Activated CD4-positive, alpha-beta T cell treated with anti-CD3 and anti-CD28 coated beads for 1 hour (primary cell): Measurements from ENCODE around the gene MTHFD1L.
"Not testable (repeated sequence)": the region's sequence is repeated elsewhere in the genome, so short reads cannot be mapped to it uniquely, and the experiment has no call there.

Source experiments
- DNase-seq: peaks from one replicate; pipeline ENCODE4 v3.0.0-alpha.2; 2020

MTHFD1L gene

DNA sequence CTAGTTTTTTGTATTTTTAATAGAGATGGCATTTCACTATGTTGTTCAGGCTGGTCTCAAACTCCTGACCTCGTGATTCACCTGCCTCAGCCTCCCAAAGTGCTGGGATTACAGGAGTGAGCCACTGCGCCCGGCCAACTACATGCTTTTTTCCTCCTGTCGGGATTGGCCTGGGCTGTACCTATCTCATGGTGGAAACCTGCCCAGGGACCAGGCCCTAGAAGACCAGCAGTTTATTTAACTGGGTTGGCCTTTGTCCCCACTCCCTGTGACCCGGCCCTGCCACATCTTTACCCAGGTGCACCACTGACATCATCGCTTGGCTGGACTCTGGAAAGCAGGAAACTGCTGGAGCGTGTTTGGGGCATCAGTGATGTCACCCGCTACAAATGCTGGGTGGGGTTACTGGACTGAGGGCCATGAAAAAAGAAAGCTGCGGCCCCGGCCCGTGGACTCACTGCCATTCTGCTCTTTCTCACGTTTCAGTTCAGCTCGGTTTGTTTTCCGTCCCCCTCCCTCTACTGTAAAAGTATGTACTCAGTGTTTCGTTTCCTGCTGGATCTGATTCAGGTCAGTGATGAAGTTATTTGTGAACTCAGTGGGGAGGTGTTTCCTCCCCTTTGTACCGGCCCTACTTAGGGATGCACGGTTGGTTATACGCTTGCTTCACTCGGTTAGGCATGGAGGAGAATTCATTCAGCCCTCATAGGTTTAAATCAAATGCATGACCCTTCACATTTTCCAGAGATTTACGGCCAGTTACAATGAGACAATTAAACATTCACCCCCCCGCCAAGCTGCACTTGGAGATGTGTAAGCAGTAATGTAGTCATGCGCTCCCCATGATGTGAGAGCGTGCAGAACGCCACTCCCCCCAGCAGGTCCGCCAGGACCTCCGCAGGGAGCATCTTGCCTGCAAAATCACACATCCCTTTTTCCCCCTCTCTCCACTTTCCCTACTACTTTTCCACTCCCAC lies 179.3 kb downstream of the MTHFD1L start:
- DNase-seq: no peak

DNA sequence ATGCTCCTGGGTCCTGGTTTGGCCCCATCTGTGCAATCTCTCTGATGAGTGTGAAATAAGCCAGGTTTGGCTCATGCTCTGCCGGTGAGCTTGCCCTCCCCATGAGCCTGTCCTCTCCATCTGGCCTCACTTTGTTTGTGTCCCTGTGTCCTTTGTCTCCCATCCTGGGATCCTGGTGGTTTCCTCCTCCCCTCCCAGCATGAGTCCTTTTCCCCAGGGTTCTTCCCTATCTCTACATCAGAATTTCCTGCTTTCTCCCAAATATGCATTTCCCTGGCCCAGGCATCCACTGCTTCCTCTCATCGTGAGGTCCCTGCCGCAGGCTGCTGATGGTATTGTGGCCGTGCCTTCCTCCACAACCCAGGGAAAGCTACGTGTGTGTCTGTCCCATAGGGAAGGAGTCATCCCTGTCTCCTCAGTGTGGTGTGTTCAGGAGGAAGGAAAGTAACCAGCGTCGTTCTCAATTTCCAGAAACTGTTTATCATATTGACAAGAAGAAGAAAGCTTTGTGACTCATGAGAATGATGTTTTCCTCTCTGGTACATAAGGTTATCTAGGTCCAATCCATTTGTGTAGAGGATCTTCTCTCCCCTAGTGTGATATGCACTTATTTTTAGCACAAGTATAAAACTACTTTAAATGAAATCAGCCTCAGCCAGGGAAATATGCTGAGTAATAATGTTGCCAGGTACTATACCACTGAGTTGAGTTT lies 180.2 kb downstream of the MTHFD1L start:
- DNase-seq: not testable (repeated sequence)

DNA sequence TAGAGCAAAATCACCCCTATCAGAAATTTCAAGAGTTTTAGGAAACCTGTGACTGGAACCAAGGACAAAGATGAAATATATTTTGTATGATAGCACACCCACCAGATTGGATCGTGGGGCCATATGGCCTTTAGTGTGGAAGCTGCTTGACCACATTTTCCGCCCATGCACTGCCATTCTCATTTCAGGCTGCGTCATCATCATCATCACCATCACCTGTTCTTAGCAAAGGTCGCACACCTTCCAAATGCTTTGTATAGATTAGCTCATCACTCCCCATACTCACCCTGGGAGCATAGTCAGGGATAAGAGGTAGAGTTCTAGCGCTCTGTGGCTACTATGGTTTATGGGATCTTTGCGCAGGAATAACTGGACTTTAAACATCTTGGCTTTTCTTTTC lies 185.7 kb downstream of the MTHFD1L start:
- no peak for DNase-seq

DNA sequence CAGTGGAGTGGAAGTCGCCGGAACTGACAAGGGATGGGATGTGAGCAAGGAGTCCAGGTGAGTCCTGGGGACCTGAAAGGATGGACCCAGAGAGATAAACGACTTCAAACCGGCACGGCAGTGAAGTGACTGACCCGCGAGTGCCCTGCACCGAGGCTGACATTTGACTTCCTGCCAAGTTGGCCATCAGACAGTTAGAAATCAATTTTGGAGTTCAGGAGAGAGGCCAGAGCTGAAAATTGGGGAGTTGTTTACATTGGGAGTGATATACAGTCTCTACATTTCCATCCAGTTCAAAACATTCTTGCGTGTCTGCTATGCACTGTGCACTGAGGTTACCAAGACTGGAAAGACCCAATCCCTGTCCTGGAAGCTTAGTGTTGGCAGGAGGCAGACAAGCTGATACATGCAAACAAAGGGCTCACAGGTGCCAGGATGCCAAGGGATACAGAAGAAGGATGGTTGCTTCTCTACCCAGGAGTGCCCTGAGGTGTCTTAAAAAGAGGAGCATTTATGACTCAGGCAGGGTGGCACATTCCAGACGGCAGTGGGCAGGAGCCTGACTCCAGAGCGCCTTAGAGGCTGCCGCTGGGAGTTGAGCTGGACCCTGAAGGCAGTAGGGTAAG lies 186.6 kb downstream of the MTHFD1L start:
- DNase-seq: no peak

DNA sequence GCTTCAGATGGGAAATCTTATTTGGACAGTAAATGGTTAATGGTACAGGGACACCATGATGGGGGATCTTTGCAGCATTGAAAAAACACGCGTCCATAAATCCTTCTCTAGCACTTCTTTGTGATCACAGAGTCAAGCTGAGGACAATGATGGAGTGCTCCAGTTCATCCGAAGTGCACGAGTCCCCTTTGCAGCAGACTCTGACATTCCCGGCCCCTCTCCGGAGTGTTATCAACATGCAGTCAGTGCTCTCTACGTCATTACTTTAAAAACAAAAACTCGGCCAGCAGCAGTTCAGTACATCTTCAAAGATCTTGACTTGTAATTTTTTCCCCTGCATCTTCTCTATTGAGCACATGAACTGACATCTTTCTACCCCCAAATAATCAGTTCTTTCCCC lies 188.8 kb downstream of the MTHFD1L start:
- DNase-seq: no peak

DNA sequence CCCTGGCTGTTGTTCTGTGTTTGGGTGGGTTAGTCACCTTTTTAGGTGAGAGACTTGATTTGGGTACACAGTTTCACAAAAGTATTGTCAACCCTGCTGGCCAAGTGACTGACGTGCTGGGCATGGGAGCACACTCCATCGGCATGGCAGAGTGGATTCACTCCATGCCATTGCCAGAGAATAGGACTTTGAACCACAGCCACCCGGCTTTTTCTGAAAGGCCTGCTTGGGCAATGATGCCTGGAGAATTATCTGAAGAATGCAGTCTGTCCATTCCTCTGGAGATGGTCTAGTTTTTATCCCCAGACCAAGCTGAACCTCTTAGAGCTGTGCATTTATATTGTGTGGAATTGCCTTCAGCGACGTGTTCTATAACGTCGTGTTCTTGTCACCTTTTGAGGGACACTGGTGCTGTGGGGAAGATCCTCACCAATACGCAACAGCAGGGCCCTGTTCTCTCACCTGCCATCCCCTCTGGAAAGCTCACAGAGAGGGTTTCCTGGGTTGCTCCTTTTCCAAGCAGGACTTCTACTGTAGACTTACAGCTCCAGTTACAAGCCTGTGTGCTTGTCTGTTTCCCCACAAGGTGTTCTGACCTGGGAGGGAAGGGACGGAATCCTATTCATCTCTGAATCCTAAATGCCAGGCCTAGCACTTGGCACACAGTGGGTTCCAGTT lies 190.9 kb downstream of the MTHFD1L start:
- DNase-seq: no peak

DNA sequence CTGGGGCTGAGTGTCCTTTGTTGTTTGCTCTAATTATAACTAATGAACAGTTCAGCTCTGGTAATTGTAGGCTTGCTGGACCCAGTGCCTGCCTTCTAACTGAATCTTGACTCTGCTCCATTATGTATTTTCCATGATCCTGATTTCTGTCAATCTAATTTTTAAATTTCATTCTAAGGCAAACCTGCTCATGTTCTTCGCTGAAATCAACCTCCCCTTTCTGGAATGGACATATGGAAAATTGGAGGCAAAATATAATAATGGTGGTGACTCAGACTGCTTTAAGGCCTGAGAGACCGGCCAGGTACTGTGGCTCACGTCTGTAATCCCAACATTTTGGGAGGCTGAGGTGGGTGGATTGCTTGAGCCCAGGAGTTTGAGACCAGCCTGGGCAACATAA lies 191.6 kb downstream of the MTHFD1L start:
- DNase-seq: no peak

DNA sequence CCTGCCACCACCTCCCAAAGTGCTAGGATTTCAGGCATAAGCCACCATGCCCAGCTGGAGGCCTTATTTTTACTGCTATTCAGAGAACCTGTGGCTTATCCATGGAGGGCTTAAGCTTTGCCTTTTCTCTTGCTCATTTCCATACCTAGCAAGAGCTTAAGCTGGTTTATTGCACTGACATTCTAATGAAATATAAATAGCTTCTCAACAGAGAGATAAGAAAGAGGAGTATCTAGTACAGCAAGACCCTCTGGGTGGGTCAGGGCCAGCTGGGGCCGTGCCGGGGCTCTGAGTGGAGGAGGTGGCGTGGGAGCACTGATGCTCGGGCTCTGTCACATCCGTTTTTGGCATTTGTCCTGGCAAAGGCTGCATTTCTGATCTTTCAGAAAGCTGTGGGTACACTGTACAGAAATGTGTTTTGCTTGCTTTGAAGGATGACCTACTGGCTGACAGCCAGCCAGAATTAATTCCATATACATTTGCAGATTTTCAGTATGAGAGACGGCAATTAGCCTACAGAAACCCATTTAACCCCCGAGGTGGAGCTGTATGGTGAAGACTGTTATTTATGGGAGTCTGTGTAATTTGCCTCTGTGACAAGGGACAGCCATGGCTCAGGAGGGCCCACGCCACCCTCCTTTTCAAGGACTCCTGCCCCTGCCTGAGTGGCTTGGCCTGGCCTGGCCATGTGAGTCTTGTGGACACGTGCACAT lies 192.7 kb downstream of the MTHFD1L start:
- DNase-seq: no peak

DNA sequence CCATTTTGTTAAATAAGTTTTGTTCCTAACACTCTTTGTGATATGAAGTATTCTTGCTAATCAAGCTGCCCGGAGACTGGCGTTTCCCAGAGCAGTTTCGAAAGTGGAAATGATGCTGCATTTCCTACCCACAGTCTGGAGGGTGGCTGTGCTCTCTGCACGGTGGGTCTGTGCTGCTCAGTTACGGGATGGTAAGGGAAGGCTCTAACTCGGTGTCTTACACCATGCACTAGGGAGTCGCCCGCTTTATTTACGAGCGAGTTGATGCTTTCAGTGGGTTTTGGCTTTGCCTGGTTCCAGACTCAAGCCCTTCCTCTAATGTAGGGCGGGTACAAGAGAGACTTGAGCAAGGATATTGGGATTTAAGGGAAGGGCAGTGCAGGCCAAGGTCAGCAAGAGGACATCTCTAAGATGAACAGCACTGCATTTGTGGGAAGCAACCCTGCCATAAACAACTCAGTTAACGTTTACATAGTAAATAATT lies 194.2 kb downstream of the MTHFD1L start:
- no peak for DNase-seq

DNA sequence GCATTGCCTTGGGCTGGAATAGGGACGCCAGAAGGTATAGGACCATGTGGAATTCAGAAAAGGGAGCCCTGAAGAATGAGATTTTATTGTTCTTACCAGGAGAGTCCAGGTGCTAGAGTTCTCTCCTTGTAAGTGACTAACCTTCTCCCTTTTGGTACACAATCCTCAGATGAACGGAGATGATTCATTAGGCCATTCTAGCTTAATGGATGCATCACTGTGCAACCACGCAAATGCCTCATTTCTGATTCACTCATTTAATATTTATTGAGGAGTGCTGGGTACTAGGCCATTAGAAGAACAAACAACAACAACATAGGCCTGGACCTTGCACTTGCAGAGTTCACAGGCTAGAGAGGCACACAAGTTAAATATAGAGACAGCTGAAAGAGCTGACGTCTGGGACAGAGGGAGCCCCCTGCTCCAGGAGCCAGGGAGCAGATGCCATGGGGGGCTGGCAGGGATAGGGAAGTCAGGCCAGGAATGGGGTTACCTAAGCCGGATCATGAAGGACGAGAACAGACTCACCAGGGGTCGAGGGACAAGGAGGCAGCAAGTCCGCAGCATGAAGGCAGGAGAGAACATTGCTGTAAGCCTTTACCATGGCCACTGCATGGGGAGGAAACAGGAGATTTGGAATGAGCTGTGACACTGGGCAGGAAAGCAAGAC lies 194.7 kb downstream of the MTHFD1L start:
- DNase-seq: no peak

DNA sequence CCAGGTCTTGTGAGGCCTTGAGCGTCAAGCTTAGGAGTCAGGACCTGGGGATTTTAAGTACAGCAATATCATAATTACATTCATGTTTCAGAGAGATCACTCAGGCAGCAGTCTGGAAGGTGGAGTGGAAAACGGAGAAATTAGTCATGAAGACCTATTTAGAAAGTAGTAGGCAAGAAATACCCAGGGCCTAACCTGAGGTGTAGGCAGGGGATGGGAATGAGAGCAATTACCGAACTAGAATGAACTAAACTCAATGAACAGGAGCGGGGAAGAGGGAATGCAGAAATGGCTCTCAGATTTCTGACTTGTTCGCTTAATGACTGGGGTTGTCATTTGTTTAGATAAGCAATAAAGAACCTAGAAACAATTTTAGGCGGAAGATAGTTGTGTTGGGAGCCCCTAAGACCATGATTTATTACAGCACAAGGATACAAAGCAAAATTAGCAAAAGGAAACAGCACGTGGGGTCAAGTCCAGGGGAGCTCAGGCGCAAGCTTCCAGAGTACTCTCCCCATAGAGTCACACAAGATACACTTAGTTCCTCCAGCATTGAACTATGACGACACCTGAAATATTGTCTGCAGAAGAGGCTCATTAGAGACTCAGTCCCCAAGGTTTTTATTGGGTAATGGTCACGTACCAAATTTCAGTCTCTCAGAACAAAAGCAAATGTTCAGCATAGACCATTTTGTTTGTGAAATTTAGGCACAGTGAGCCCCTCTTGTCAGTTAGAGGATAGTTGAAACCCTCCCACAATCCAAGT lies 195.4 kb downstream of the MTHFD1L start:
- no peak for DNase-seq

DNA sequence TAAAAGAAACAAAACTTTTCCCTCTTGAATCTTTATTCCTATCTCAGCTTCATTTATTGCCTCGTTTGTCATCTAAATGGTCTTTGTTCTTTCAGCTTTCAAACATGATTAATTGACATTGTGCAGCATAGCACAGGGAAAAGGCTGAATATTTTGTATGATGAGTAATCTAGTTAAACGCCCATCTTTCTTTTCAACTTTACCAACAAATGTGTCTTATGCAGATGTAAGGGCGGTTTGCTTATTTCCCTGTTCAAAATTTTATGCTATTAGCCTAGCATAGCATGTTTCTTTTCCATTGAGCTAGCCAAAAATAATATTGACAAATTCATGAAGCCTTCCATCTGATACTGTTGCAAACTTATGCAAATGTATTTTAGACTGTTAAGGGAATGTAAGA lies 197.8 kb downstream of the MTHFD1L start:
- no peak for DNase-seq

DNA sequence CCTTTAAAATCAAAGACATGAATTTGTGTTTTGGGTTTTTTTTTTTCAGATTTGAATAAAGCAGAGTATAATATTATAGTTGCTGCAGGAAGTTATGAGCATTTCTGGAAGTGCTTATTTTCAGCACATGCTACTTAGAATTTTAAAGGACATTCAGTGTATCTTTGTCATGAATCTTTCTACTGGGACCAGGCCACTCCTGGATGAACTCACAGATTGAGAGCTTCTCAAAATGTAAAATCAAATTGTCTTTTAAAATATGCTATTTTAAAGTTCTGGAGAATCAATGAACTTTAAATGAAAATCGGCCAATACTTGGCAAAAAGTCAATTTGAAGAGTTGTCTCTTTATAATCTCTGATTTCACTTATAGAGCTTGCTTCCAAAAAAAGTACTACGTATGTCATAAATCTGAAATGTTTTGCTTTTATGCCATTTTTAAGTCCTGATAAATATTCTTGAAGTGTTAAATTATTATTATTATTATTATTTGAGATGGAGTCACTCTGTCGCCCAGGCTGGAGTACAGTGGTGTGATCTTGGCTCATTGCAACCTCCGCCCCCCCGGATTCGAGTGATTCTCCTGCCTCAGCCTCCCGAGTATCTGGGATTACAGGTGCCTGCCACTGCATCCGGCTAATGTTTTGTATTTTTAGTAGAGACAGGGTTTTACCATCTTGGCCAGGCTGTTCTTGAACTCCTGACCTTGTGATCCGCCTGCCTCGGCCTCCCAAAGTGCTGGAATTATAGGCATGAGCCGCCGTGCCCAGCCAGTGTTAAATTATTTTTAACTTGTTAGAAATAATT lies 198.5 kb downstream of the MTHFD1L start:
- no peak for DNase-seq

DNA sequence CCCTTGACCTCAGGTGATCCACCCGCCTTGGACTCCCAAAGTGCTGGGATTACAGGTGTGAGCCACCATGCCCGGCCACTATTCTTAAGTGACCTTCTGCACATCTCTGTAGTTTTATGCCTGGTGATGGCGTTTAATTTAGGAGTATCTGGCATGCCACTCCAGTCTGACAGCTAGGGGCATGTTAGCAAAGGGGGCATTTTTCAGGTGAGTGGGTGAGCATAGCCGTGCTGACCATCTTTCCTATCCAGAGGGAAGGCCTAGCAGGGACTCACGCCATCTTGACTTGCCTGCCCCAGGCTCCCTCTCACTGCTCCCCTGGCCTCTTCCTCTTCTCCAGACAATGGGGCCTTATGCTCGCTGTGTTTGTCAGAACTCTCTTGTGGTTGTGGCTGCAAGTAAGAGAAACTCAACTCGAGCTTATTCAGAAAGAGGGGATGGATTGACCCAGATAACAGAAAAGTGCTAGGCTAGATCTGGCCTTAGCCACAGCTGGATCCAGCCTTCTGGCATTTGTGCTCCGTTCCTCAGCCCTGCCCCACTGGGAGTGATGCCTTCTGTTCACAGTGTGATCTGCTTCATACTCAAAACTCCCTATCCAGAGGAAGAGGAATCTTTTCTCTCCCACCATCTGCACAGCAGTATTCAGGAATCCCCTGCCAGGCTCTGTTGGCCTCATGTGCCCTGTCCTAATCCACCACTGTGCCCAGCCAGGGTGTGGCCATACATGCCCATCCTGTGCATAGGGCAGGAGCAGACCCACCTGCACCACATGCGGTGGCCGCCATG lies 199.7 kb downstream of the MTHFD1L start:
- DNase-seq: no peak

DNA sequence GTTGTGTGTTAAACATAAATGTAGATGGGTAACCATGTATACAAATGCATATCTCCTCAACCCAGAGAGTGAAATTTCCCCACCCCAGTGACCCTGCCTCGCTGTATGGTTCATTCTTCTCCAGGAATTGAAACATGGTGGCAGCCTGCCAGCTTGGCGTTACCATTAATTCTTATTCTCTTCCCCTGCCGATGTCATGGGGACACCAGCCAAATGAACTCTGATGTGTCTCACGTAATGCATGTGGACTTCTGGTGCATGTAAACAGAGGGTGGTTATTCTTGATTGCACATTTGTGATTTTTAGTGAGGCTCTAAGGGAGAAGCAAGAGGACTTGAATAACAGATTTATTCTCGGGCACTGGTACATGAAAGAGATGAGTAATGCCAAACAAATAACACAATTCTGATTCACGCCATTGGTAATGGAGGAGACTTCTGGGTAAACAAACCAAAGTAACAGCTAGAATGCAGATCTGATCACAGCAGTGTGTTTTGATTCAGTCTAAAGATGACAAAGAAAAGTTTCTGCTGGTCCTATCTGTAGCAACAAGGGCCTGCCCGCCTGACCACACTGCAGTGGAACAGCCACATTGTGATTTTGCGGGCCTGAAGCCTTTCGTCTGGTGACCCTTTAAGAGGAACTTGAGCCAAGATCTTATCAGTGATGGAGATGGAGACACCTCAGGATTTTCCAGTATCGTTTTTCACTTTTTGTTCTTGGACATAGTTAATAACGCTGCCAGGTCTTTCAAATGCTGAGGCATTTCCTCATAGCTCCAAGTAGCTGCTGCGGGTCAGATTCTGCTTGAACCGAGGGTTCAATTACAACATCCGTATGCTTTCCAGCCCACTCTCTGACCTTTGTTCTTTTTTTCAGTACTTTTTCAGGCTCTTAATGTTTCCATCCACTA lies 202.4 kb downstream of the MTHFD1L start:
- DNase-seq: no peak

DNA sequence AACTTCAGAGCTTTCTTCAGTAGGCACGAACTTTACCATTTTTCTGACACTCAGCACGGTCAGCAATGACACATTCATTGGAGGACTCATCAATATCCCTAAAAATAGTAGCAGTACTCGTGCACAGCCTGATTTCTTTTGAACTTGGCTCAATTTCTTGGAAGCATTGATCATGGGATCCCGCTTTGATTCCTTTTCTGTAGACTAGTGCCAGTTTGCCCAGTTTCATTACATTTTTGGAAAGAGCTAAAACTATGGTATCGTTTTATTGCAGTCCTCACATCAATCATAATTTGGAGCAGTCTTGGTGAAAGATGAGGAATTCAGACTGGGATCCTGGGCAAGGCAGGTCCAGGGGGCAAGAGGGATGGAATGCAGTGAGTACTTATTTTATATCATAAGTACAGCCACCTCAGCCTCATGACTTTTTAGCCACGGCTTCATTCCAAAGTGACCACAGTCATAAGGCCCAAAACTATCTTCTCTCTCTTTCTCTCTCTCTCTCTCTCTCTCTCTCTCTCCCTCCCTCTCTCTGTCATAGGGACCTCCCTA lies 203.3 kb downstream of the MTHFD1L start:
- no peak for DNase-seq

DNA sequence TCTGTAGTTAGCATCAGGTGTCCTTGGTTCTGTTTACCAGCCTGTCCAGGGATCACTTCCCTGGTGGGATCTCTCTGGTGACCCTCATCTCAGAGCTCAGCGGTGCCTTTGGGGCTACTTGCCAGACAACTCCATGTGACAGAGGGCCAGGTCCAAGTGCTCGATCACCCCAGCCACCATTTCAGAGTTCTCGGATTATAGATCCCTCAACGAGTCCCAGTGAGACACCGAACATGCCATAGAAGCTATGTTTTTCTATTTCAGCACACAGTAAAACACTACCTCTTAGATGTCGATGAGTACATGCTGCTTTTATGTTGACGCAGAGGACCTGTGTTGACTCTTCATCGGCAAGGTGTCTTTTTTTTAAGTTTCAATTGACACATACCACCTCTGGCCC lies 204.1 kb downstream of the MTHFD1L start:
- no peak for DNase-seq

DNA sequence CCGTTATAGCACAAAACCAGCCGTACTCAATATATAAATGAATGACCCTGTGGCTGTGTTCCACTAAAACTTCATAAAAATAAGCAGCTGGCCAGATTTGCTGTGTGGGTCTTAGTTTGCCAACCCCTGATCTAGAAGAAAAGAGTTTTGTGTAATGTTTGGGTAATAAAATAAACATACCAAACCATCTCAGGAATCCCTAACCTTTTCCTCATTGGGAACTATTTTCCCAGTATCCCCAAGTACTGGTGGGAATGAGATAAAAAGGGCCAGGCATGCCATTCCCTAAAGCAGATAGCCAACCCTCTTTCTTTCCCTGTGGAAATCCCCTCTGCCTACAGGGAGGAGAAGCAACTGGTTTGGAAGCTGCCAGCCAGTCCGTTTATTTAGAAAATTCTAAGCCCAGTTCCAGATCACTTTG lies 205.1 kb downstream of the MTHFD1L start:
- DNase-seq: no peak
